GM23338 (cell line): Measurements from ENCODE around the gene PTPRF.
"Not testable (repeated sequence)": the region's sequence is repeated elsewhere in the genome, so short reads cannot be mapped to it uniquely, and the experiment has no call there.

Experiments
- CREB1 ChIP-seq: fragments of 250-450 bp; sonication (Bioruptor Pico); IDR thresholded peaks from 2 replicates; pipeline ENCODE4 v1.5.0; 2020; ENCODE audit warnings: low read depth, mild to moderate bottlenecking, moderate library complexity
- EZH2 ChIP-seq: fragments of 200-600 bp; sonication (generic); IDR thresholded peaks from one replicate; pipeline ENCODE4 v1.8.0; 2017; ENCODE audit warnings: antibody characterized with exemption, mild to moderate bottlenecking, low read depth; ENCODE audit not compliant: unreplicated experiment
- STAT1 ChIP-seq: IDR thresholded peaks from one replicate; pipeline ENCODE4 v1.6.1; 2016; ENCODE audit warnings: antibody characterized with exemption; ENCODE audit not compliant: unreplicated experiment
- TF ChIP-seq, protein P1 (sequence below), 2 experiments: fragments of 200-600 bp in 1 of 2; sonication (generic) in 1 of 2; conservative IDR thresholded peaks; 2 replicates each; pipeline versions ENCODE4 v1.5.1 to v1.6.1; 2016 to 2017; ENCODE audit warnings: antibody characterized with exemption in 2 of 2, low read depth in 2 of 2, mild to moderate bottlenecking in 2 of 2, moderate library complexity in 1 of 2
- TF ChIP-seq, protein P2 (sequence below): IDR thresholded peaks from 2 replicates; pipeline ENCODE4 v1.6.1; 2016; ENCODE audit warnings: antibody characterized with exemption

DNA sequence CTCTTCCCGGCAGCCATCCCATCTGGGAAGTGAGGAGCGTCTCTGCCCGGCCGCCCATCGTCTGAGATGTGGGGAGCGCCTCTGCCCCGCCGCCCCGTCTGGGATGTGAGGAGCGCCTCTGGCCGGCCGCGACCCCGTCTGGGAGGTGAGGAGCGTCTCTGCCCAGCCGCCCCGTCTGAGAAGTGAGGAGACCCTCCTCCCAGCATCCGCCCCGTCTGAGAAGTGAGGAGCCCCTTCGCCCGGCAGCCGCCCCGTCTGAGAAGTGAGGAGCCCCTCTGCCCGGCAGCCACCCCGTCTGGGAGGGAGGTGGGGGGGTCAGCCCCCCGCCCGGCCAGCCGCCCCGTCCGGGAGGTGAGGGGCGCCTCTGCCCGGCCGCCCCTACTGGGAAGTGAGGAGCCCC, 28.9 kb upstream of the PTPRF start:
- TF ChIP-seq, protein P1, sequence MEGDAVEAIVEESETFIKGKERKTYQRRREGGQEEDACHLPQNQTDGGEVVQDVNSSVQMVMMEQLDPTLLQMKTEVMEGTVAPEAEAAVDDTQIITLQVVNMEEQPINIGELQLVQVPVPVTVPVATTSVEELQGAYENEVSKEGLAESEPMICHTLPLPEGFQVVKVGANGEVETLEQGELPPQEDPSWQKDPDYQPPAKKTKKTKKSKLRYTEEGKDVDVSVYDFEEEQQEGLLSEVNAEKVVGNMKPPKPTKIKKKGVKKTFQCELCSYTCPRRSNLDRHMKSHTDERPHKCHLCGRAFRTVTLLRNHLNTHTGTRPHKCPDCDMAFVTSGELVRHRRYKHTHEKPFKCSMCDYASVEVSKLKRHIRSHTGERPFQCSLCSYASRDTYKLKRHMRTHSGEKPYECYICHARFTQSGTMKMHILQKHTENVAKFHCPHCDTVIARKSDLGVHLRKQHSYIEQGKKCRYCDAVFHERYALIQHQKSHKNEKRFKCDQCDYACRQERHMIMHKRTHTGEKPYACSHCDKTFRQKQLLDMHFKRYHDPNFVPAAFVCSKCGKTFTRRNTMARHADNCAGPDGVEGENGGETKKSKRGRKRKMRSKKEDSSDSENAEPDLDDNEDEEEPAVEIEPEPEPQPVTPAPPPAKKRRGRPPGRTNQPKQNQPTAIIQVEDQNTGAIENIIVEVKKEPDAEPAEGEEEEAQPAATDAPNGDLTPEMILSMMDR (conservative IDR thresholded peaks at IDR 0.05; ENCODE audit: low read depth in 2 of 2) = not testable (repeated sequence)
- not testable (repeated sequence) for TF ChIP-seq EZH2; CREB1 (CRISPR knock-in tag); STAT1
- TF ChIP-seq, protein P2, sequence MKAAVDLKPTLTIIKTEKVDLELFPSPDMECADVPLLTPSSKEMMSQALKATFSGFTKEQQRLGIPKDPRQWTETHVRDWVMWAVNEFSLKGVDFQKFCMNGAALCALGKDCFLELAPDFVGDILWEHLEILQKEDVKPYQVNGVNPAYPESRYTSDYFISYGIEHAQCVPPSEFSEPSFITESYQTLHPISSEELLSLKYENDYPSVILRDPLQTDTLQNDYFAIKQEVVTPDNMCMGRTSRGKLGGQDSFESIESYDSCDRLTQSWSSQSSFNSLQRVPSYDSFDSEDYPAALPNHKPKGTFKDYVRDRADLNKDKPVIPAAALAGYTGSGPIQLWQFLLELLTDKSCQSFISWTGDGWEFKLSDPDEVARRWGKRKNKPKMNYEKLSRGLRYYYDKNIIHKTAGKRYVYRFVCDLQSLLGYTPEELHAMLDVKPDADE = not testable (repeated sequence)
